Measurements from ENCODE around the gene PDZD7.

Gene PDZD7

GRCh38 chr10:101060036-101060950 lies 29.4 kb upstream of the PDZD7 start:
- Histone ChIP-seq H3K27ac (ENCODE audit: low read length) (peak overlapping the region; percentile 38), H3K9me3 (ENCODE audit: control insufficient read depth, low read depth, low read length) (no peaks in the 10 kb centered on the region), H3K9ac (ENCODE audit: low read length) (peak overlapping the region; percentile 87), H3K4me3 (ENCODE audit: low read length) (peak overlapping the region; percentile 89), H3K36me3 (ENCODE audit: control insufficient read depth, low read depth, low read length) (no peaks in the 10 kb centered on the region), H3K4me1 (ENCODE audit: control insufficient read depth, low read depth, low read length) (peaks cover 22% of the 10 kb centered on the region), H3K27me3 (ENCODE audit: control insufficient read depth, insufficient read depth, low read length) (peaks cover 43% of the 10 kb centered on the region)

- Histone ChIP-seq H3K9me3 (ENCODE audit: control insufficient read depth, low read depth, low read length) (no peaks in the 10 kb centered on the region), H3K9ac (ENCODE audit: low read length) (no peak overlapping the region), H3K27ac (ENCODE audit: low read length) (no peak overlapping the region), H3K4me3 (ENCODE audit: low read length) (no peak overlapping the region), H3K36me3 (ENCODE audit: control insufficient read depth, low read depth, low read length) (no peaks in the 10 kb centered on the region), H3K27me3 (ENCODE audit: control insufficient read depth, insufficient read depth, low read length) (peaks cover 21% of the 10 kb centered on the region), H3K4me1 (ENCODE audit: control insufficient read depth, low read depth, low read length) (peaks cover 4% of the 10 kb centered on the region)
Measured at GRCh38 chr10:101056365-101057151, 25.6 kb upstream of the PDZD7 start.

DNA sequence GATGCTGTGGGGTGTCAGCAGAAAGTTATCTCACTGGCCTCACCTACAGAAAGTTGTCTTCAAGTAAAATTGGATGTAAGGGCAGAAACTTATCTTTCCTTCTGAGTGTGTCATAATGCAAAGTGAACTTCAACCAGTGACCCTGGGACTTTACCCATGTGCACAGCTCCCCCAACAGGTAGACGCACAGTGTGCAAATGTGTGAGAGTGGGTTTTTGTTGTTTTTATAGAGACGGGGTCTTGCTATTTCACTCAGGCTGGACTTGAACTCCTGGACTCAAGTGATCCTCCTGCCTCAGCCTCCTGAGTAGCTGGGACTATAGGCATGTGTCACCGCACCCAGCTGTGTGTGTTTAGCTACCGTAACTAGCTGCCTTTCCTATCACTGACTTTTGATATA lies 24.5 kb upstream of the PDZD7 start:
- H3K27ac ChIP-seq (ENCODE audit: low read length), result no peak overlapping the region
- peaks cover 27% of the 10 kb centered on the region for H3K27me3 ChIP-seq (ENCODE audit: control insufficient read depth, insufficient read depth, low read length)
- no peaks in the 10 kb centered on the region for H3K36me3 ChIP-seq (ENCODE audit: control insufficient read depth, low read depth, low read length)
- no peak overlapping the region for H3K4me3 ChIP-seq (ENCODE audit: low read length)
- peaks cover 4% of the 10 kb centered on the region for H3K4me1 ChIP-seq (ENCODE audit: control insufficient read depth, low read depth, low read length)
- H3K9me3 ChIP-seq (ENCODE audit: control insufficient read depth, low read depth, low read length), result no peaks in the 10 kb centered on the region
- no peak overlapping the region for H3K9ac ChIP-seq (ENCODE audit: low read length)

GRCh38 chr10:101054876-101055275 lies 23.9 kb upstream of the PDZD7 start:
- no peaks in the 10 kb centered on the region for H3K9me3 ChIP-seq (ENCODE audit: control insufficient read depth, low read depth, low read length)
- no peak overlapping the region for H3K9ac ChIP-seq (ENCODE audit: low read length)
- no peaks in the 10 kb centered on the region for H3K36me3 ChIP-seq (ENCODE audit: control insufficient read depth, low read depth, low read length)
- H3K27me3 ChIP-seq (ENCODE audit: control insufficient read depth, insufficient read depth, low read length), result peaks cover 32% of the 10 kb centered on the region
- H3K4me1 ChIP-seq (ENCODE audit: control insufficient read depth, low read depth, low read length), result peaks cover 4% of the 10 kb centered on the region
- no peak overlapping the region for H3K4me3 ChIP-seq (ENCODE audit: low read length)
- H3K27ac ChIP-seq (ENCODE audit: low read length), result no peak overlapping the region

DNA sequence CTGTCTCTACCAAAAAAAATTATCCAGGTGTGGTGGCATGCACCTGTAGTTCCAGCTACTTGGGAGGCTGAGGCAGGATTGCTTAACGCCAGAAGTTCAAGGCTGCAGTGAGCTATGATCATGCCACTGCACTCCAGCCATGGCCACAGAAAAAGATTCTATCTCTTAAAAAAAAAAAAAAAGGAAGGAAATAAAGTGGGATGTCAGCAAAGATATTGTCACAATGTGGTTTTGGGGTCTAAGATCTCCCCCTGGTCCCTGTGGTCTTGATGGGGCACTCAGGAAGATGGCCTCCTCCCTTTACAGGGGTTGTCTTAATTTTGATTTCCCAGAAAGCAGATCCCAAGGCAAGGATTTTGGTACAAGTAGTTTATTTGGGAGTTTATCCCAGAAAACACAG lies 23.4 kb upstream of the PDZD7 start:
- Histone ChIP-seq H3K4me3 (ENCODE audit: low read length) (no peak overlapping the region), H3K27me3 (ENCODE audit: control insufficient read depth, insufficient read depth, low read length) (peaks cover 38% of the 10 kb centered on the region), H3K4me1 (ENCODE audit: control insufficient read depth, low read depth, low read length) (no peaks in the 10 kb centered on the region), H3K9me3 (ENCODE audit: control insufficient read depth, low read depth, low read length) (no peaks in the 10 kb centered on the region), H3K36me3 (ENCODE audit: control insufficient read depth, low read depth, low read length) (no peaks in the 10 kb centered on the region), H3K27ac (ENCODE audit: low read length) (no peak overlapping the region), H3K9ac (ENCODE audit: low read length) (no peak overlapping the region)

- Histone ChIP-seq H3K9ac (ENCODE audit: low read length) (no peak overlapping the region), H3K4me1 (ENCODE audit: control insufficient read depth, low read depth, low read length) (no peaks in the 10 kb centered on the region), H3K9me3 (ENCODE audit: control insufficient read depth, low read depth, low read length) (no peaks in the 10 kb centered on the region), H3K4me3 (ENCODE audit: low read length) (no peak overlapping the region), H3K36me3 (ENCODE audit: control insufficient read depth, low read depth, low read length) (no peaks in the 10 kb centered on the region), H3K27me3 (ENCODE audit: control insufficient read depth, insufficient read depth, low read length) (peaks cover 46% of the 10 kb centered on the region), H3K27ac (ENCODE audit: low read length) (no peak overlapping the region)
Measured at GRCh38 chr10:101053516-101053915, 22.6 kb upstream of the PDZD7 start.

- no peak overlapping the region for H3K27ac ChIP-seq (ENCODE audit: low read length)
- no peaks in the 10 kb centered on the region for H3K4me1 ChIP-seq (ENCODE audit: control insufficient read depth, low read depth, low read length)
- no peak overlapping the region for H3K9ac ChIP-seq (ENCODE audit: low read length)
- H3K27me3 ChIP-seq (ENCODE audit: control insufficient read depth, insufficient read depth, low read length), result peaks cover 58% of the 10 kb centered on the region
- H3K36me3 ChIP-seq (ENCODE audit: control insufficient read depth, low read depth, low read length), result no peaks in the 10 kb centered on the region
- H3K4me3 ChIP-seq (ENCODE audit: low read length), result no peak overlapping the region
- no peaks in the 10 kb centered on the region for H3K9me3 ChIP-seq (ENCODE audit: control insufficient read depth, low read depth, low read length)
Measured at GRCh38 chr10:101052285-101052684, 21.4 kb upstream of the PDZD7 start.

GRCh38 chr10:101050208-101051069 lies 19.5 kb upstream of the PDZD7 start:
- peaks cover 3% of the 10 kb centered on the region for H3K4me1 ChIP-seq (ENCODE audit: control insufficient read depth, low read depth, low read length)
- H3K36me3 ChIP-seq (ENCODE audit: control insufficient read depth, low read depth, low read length), result no peaks in the 10 kb centered on the region
- H3K27me3 ChIP-seq (ENCODE audit: control insufficient read depth, insufficient read depth, low read length), result peaks cover 77% of the 10 kb centered on the region
- H3K9ac ChIP-seq (ENCODE audit: low read length), result no peak overlapping the region
- H3K9me3 ChIP-seq (ENCODE audit: control insufficient read depth, low read depth, low read length), result no peaks in the 10 kb centered on the region
- peak overlapping the region; percentile 14 for H3K4me3 ChIP-seq (ENCODE audit: low read length)
- H3K27ac ChIP-seq (ENCODE audit: low read length), result no peak overlapping the region

DNA sequence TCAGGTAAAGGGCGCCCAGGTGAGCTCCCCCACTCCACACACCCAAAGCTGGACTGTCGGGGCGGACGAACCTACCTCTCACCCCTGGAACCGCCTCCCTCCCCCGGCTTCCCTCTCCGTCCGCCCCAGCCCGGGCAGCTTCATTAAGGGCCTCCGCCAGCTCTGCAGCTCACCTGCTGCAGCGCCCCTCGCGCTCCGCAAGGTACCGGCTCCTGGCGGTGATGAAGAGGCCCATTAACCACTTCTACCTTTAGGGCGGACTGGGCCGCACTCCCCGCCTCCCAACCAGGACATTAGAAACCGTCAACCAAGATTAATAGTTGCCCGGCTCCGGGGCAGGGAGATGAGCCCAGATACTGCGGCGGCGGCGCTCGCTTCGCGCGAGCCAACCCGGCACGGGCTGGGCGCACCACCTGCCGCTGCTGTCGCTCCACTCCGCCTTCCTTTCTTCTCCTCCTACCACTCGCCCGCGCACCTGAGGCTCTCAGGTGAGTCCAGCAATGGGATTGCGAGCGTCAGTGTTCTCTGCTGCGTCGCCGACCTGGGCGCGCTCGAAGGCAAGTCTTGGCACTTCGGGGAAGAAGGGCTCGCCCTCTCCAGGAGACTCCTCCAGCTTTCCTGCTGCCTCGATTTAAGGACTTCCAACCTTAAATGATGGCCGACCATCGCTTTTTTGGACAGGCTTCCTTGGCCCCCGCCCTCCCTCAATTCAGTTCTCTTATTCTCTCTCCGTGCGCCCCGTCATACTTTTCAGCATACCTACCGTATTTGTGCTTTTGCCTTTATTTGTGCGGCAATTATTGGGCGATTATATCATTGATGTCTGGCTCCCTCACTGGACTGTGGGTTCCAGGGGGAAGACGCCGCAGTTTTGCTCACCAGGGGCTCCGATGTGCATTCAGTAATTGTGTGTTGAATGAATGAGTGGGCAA lies 17.3 kb upstream of the PDZD7 start:
- Histone ChIP-seq H3K4me3 (ENCODE audit: low read length) (no peak overlapping the region), H3K36me3 (ENCODE audit: control insufficient read depth, low read depth, low read length) (no peaks in the 10 kb centered on the region), H3K9ac (ENCODE audit: low read length) (no peak overlapping the region), H3K27ac (ENCODE audit: low read length) (no peak overlapping the region), H3K27me3 (ENCODE audit: control insufficient read depth, insufficient read depth, low read length) (peaks cover 99% of the 10 kb centered on the region), H3K9me3 (ENCODE audit: control insufficient read depth, low read depth, low read length) (no peaks in the 10 kb centered on the region), H3K4me1 (ENCODE audit: control insufficient read depth, low read depth, low read length) (peaks cover 3% of the 10 kb centered on the region)

GRCh38 chr10:101047268-101047667 lies 16.3 kb upstream of the PDZD7 start:
- Histone ChIP-seq H3K4me3 (ENCODE audit: low read length) (peak overlapping the region; percentile 26), H3K9ac (ENCODE audit: low read length) (no peak overlapping the region), H3K27me3 (ENCODE audit: control insufficient read depth, insufficient read depth, low read length) (peaks cover 92% of the 10 kb centered on the region), H3K9me3 (ENCODE audit: control insufficient read depth, low read depth, low read length) (no peaks in the 10 kb centered on the region), H3K4me1 (ENCODE audit: control insufficient read depth, low read depth, low read length) (peaks cover 3% of the 10 kb centered on the region), H3K36me3 (ENCODE audit: control insufficient read depth, low read depth, low read length) (no peaks in the 10 kb centered on the region), H3K27ac (ENCODE audit: low read length) (no peak overlapping the region)
